ENCODE results near the gene ZDHHC4.

Gene ZDHHC4

GRCh38 chr7:6616854-6617643 is 39.8 kb downstream of the ZDHHC4 start:
- H3K9me3 ChIP-seq (ENCODE audit: control extremely low read depth in 1 of 5, control insufficient read depth in 4 of 5, insufficient read depth in 2 of 5, low read depth in 1 of 5, low read length in 4 of 5), result no peaks in the 10 kb centered on the region
- DNase-seq, result no peak
- ChIA-PET CTCF (interaction anchor here (0.8 to 1.6 kb wide), 3 partner anchors 9 to 19 kb away, joined by 3 to 5 read pairs (median 4); partner anchors contain the start of gene ZNF316), POLR2A (interaction anchor here (0.6 kb wide), 2 partner anchors 10 to 27 kb away, joined by 3 read pairs; partner anchors contain the start of gene INTS15)
- H3K27ac ChIP-seq (ENCODE audit: insufficient read depth in 1 of 2, low read depth in 1 of 2, low read length in 2 of 2, poor library complexity in 1 of 2, severe bottlenecking in 2 of 2), result no peak overlapping the region
- H3K36me3 ChIP-seq (ENCODE audit: control insufficient read depth in 4 of 4, insufficient read depth in 4 of 4, low read length in 3 of 4), result peaks cover 0 to 20% (median 5%) of the 10 kb centered on the region in 4 experiments
- no peak overlapping the region for H3K4me3 ChIP-seq (ENCODE audit: control insufficient read depth in 1 of 7, extremely low read depth in 1 of 7, insufficient read depth in 4 of 7, low read depth in 2 of 7, low read length in 6 of 7)
- peaks cover 0 to 14% (median 14%) of the 10 kb centered on the region in 4 experiments for H3K4me1 ChIP-seq (ENCODE audit: control extremely low read depth in 1 of 4, control insufficient read depth in 4 of 4, insufficient read depth in 4 of 4, low read length in 3 of 4)
- peaks cover 0 to 6% (median 0%) of the 10 kb centered on the region in 5 experiments for H3K27me3 ChIP-seq (replicated peaks in 2 of 5; ENCODE audit: control insufficient read depth in 4 of 5, insufficient read depth in 5 of 5, low read length in 4 of 5)
- WGBS (ENCODE audit: insufficient coverage), result 95% methylated on average over 19 of the region's 20 CpGs

- Histone ChIP-seq H3K27ac (ENCODE audit: insufficient read depth in 1 of 2, low read depth in 1 of 2, low read length in 2 of 2, poor library complexity in 1 of 2, severe bottlenecking in 2 of 2) (no peak overlapping the region), H3K9me3 (ENCODE audit: control extremely low read depth in 1 of 5, control insufficient read depth in 4 of 5, insufficient read depth in 2 of 5, low read depth in 1 of 5, low read length in 4 of 5) (no peaks in the 10 kb centered on the region), H3K27me3 (replicated peaks in 2 of 5; ENCODE audit: control insufficient read depth in 4 of 5, insufficient read depth in 5 of 5, low read length in 4 of 5) (peaks cover 0 to 6% (median 0%) of the 10 kb centered on the region in 5 experiments), H3K4me3 (ENCODE audit: control insufficient read depth in 1 of 7, extremely low read depth in 1 of 7, insufficient read depth in 4 of 7, low read depth in 2 of 7, low read length in 6 of 7) (no peak overlapping the region), H3K36me3 (ENCODE audit: control insufficient read depth in 4 of 4, insufficient read depth in 4 of 4, low read length in 3 of 4) (peaks cover 2 to 31% (median 5%) of the 10 kb centered on the region in 4 experiments), H3K4me1 (ENCODE audit: control extremely low read depth in 1 of 4, control insufficient read depth in 4 of 4, insufficient read depth in 4 of 4, low read length in 3 of 4) (peaks cover 0 to 14% (median 14%) of the 10 kb centered on the region in 4 experiments)
- DNase-seq, result no peak
- 63% methylated on average over 2 of the region's 4 CpGs for WGBS (ENCODE audit: insufficient coverage)
- CTCF ChIA-PET, result interaction anchor here (0.9 kb wide), 1 partner anchor 13 kb away, joined by 3 read pairs; no protein-coding TSS in a partner anchor
- POLR2A ChIA-PET, result no interaction called here
These were observed 41.4 kb downstream of the ZDHHC4 start for GRCh38 chr7:6618621-6619020.

- Histone ChIP-seq H3K4me3 (ENCODE audit: control insufficient read depth in 1 of 7, extremely low read depth in 1 of 7, insufficient read depth in 4 of 7, low read depth in 2 of 7, low read length in 6 of 7) (no peak overlapping the region), H3K9me3 (ENCODE audit: control extremely low read depth in 1 of 5, control insufficient read depth in 4 of 5, insufficient read depth in 2 of 5, low read depth in 1 of 5, low read length in 4 of 5) (no peaks in the 10 kb centered on the region), H3K27me3 (replicated peaks in 2 of 5; ENCODE audit: control insufficient read depth in 4 of 5, insufficient read depth in 5 of 5, low read length in 4 of 5) (peaks cover 0 to 4% (median 0%) of the 10 kb centered on the region in 5 experiments), H3K27ac (ENCODE audit: insufficient read depth in 1 of 2, low read depth in 1 of 2, low read length in 2 of 2, poor library complexity in 1 of 2, severe bottlenecking in 2 of 2) (no peak overlapping the region), H3K36me3 (ENCODE audit: control insufficient read depth in 4 of 4, insufficient read depth in 4 of 4, low read length in 3 of 4) (peaks cover 2 to 31% (median 5%) of the 10 kb centered on the region in 4 experiments), H3K4me1 (ENCODE audit: control extremely low read depth in 1 of 4, control insufficient read depth in 4 of 4, insufficient read depth in 4 of 4, low read length in 3 of 4) (peaks cover 0 to 18% (median 13%) of the 10 kb centered on the region in 4 experiments)
- DNase-seq, result no peak
- ChIA-PET POLR2A (no interaction called here), CTCF (interaction anchor here (0.8 to 1.4 kb wide), 2 partner anchors 16 to 22 kb away, joined by 3 read pairs; no protein-coding TSS in a partner anchor)
- 80% methylated on average over 1 of the region's 3 CpGs for WGBS (ENCODE audit: insufficient coverage)
These were observed 42.7 kb downstream of the ZDHHC4 start for GRCh38 chr7:6619961-6620360.

GRCh38 chr7:6621195-6622133 is 44.2 kb downstream of the ZDHHC4 start:
- ChIA-PET POLR2A (no interaction called here), CTCF (interaction anchor here (1.5 kb wide), 1 partner anchor 10 kb away, joined by 3 read pairs; no protein-coding TSS in a partner anchor)
- 96% methylated on average over 19 of the region's 20 CpGs for WGBS (ENCODE audit: insufficient coverage)
- no peak overlapping the region for H3K4me3 ChIP-seq (ENCODE audit: control insufficient read depth in 1 of 7, extremely low read depth in 1 of 7, insufficient read depth in 4 of 7, low read depth in 2 of 7, low read length in 6 of 7)
- H3K27ac ChIP-seq (ENCODE audit: insufficient read depth in 1 of 2, low read depth in 1 of 2, low read length in 2 of 2, poor library complexity in 1 of 2, severe bottlenecking in 2 of 2), result no peak overlapping the region
- H3K4me1 ChIP-seq (ENCODE audit: control extremely low read depth in 1 of 4, control insufficient read depth in 4 of 4, insufficient read depth in 4 of 4, low read length in 3 of 4), result peaks cover 0 to 8% (median 3%) of the 10 kb centered on the region in 4 experiments
- peaks cover 2 to 31% (median 5%) of the 10 kb centered on the region in 4 experiments for H3K36me3 ChIP-seq (ENCODE audit: control insufficient read depth in 4 of 4, insufficient read depth in 4 of 4, low read length in 3 of 4)
- no peak for DNase-seq
- no peaks in the 10 kb centered on the region for H3K9me3 ChIP-seq (ENCODE audit: control extremely low read depth in 1 of 5, control insufficient read depth in 4 of 5, insufficient read depth in 2 of 5, low read depth in 1 of 5, low read length in 4 of 5)
- no peaks in the 10 kb centered on the region for H3K27me3 ChIP-seq (replicated peaks in 2 of 5; ENCODE audit: control insufficient read depth in 4 of 5, insufficient read depth in 5 of 5, low read length in 4 of 5)

- H3K4me1 ChIP-seq (ENCODE audit: control extremely low read depth in 1 of 4, control insufficient read depth in 4 of 4, insufficient read depth in 4 of 4, low read length in 3 of 4), result peaks cover 0 to 8% (median 3%) of the 10 kb centered on the region in 4 experiments
- no peaks in the 10 kb centered on the region for H3K27me3 ChIP-seq (replicated peaks in 2 of 5; ENCODE audit: control insufficient read depth in 4 of 5, insufficient read depth in 5 of 5, low read length in 4 of 5)
- ChIA-PET CTCF (no interaction called here), POLR2A (no interaction called here)
- no peak for DNase-seq
- H3K4me3 ChIP-seq (ENCODE audit: control insufficient read depth in 1 of 7, extremely low read depth in 1 of 7, insufficient read depth in 4 of 7, low read depth in 2 of 7, low read length in 6 of 7), result no peak overlapping the region
- 98% methylated on average over 61 of the region's 67 CpGs for WGBS (ENCODE audit: insufficient coverage)
- H3K36me3 ChIP-seq (ENCODE audit: control insufficient read depth in 4 of 4, insufficient read depth in 4 of 4, low read length in 3 of 4), result peaks cover 2 to 30% (median 5%) of the 10 kb centered on the region in 4 experiments
- no peak overlapping the region for H3K27ac ChIP-seq (ENCODE audit: insufficient read depth in 1 of 2, low read depth in 1 of 2, low read length in 2 of 2, poor library complexity in 1 of 2, severe bottlenecking in 2 of 2)
- no peaks in the 10 kb centered on the region for H3K9me3 ChIP-seq (ENCODE audit: control extremely low read depth in 1 of 5, control insufficient read depth in 4 of 5, insufficient read depth in 2 of 5, low read depth in 1 of 5, low read length in 4 of 5)
These were observed 45.0 kb downstream of the ZDHHC4 start for GRCh38 chr7:6622134-6622710.

GRCh38 chr7:6623589-6624245 is 46.5 kb downstream of the ZDHHC4 start:
- ChIA-PET CTCF (no interaction called here), POLR2A (interaction anchor here (0.6 kb wide), 1 partner anchor 1912 kb away, joined by 3 read pairs; no protein-coding TSS in a partner anchor)
- peaks cover 2 to 27% (median 5%) of the 10 kb centered on the region in 4 experiments for H3K36me3 ChIP-seq (ENCODE audit: control insufficient read depth in 4 of 4, insufficient read depth in 4 of 4, low read length in 3 of 4)
- no peak overlapping the region for H3K4me3 ChIP-seq (ENCODE audit: control insufficient read depth in 1 of 7, extremely low read depth in 1 of 7, insufficient read depth in 4 of 7, low read depth in 2 of 7, low read length in 6 of 7)
- no peaks in the 10 kb centered on the region for H3K9me3 ChIP-seq (ENCODE audit: control extremely low read depth in 1 of 5, control insufficient read depth in 4 of 5, insufficient read depth in 2 of 5, low read depth in 1 of 5, low read length in 4 of 5)
- H3K27me3 ChIP-seq (replicated peaks in 2 of 5; ENCODE audit: control insufficient read depth in 4 of 5, insufficient read depth in 5 of 5, low read length in 4 of 5), result no peaks in the 10 kb centered on the region
- DNase-seq, result peak in 2 of 3 donors; percentile 36 to 38
- peaks cover 0 to 8% (median 3%) of the 10 kb centered on the region in 4 experiments for H3K4me1 ChIP-seq (ENCODE audit: control extremely low read depth in 1 of 4, control insufficient read depth in 4 of 4, insufficient read depth in 4 of 4, low read length in 3 of 4)
- WGBS (ENCODE audit: insufficient coverage), result 87% methylated on average over 12 of the region's 15 CpGs
- H3K27ac ChIP-seq (ENCODE audit: insufficient read depth in 1 of 2, low read depth in 1 of 2, low read length in 2 of 2, poor library complexity in 1 of 2, severe bottlenecking in 2 of 2), result no peak overlapping the region
